Measurements from ENCODE around the gene TICRR. TPM values are rescaled to one million over a fixed set of nuclear protein-coding genes. Genes with fewer than 3 reads are reported as not detected.

Gene TICRR
- total and polyA plus RNA-seq, 2 of the 13 experiments (the other 11 are each of a cell fraction or from before 2014, with no cell fraction given): 4.1 to 14.3 TPM

DNA sequence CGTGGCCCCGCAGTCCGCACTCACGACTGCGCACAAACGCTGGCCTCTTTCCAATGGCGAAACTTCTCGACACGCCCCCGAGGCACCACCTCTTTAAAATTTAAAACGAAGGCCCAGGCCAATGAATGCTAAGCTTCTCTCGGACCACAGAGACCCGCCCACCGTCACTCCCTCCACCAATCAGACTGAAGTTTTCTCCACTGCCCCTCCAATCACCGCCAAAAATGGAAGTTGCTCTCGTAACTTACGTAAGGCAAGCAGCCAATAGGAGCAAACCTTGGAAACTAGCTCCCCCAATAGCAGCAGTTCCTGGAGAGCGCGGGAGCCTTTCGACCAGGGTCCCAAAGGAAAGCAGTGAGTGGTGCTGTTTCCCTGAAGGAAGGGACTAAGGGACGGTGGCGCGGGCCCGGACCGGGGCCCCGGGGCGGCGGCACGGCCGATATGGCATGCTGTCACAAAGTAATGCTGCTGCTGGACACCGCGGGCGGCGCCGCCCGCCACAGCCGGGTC, at the start of gene TICRR (continued):
- TF ChIP-seq DZIP1 (CRISPR knock-in tag; IDR thresholded peaks at IDR 0.05): 0 out of 2 replicates have a peak, but pooled peaks have one; percentile 13
- TF ChIP-seq ZSCAN30 (CRISPR knock-in tag; IDR thresholded peaks at IDR 0.05): no peak
- peak; percentile 85 for TF ChIP-seq ATF1 (CRISPR knock-in tag; IDR thresholded peaks at IDR 0.05)
- no peak for TF ChIP-seq ONECUT2 (CRISPR knock-in tag; IDR thresholded peaks at IDR 0.05)
- no peak for TF ChIP-seq ELK4 (CRISPR knock-in tag; IDR thresholded peaks at IDR 0.05; ENCODE audit: borderline replicate concordance)
- no peak for TF ChIP-seq KAT7 (CRISPR knock-in tag; IDR thresholded peaks at IDR 0.05; ENCODE audit: borderline replicate concordance)
- TF ChIP-seq U2AF2 (IDR thresholded peaks at IDR 0.05; ENCODE audit: low read depth, low read length): no peak
- TF ChIP-seq ZBTB2 (CRISPR knock-in tag; IDR thresholded peaks at IDR 0.05; ENCODE audit: low read depth): peak; percentile 81
- TF ChIP-seq SIN3B (IDR thresholded peaks at IDR 0.05; ENCODE audit: low read length): peak; percentile 87
- TF ChIP-seq ZNF224 (CRISPR knock-in tag; IDR thresholded peaks at IDR 0.05): no peak
- TF ChIP-seq, protein P1, sequence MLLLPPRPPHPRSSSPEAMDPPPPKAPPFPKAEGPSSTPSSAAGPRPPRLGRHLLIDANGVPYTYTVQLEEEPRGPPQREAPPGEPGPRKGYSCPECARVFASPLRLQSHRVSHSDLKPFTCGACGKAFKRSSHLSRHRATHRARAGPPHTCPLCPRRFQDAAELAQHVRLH (CRISPR knock-in tag; IDR thresholded peaks at IDR 0.05; ENCODE audit: borderline replicate concordance, low read depth): no peak
- TF ChIP-seq ZBTB1 (CRISPR knock-in tag; IDR thresholded peaks at IDR 0.05; ENCODE audit: borderline replicate concordance): no peak
- TF ChIP-seq ZFX (CRISPR knock-in tag; IDR thresholded peaks at IDR 0.05; ENCODE audit: low read depth): no peak; the same call in 1 of the 2 replicates
- no peak for TF ChIP-seq ZNF329 (CRISPR knock-in tag; IDR thresholded peaks at IDR 0.05; ENCODE audit: low read depth)
- no peak for TF ChIP-seq ZNF674 (CRISPR knock-in tag; IDR thresholded peaks at IDR 0.05; ENCODE audit: low read depth)
- no peak for TF ChIP-seq ETV5 (CRISPR knock-in tag; IDR thresholded peaks at IDR 0.05; ENCODE audit: borderline replicate concordance)
- peak; percentile 92; the same call in 1 of the 2 replicates for TF ChIP-seq CSRNP2 (CRISPR knock-in tag; conservative IDR thresholded peaks at IDR 0.05; ENCODE audit: low read depth)
- TF ChIP-seq, protein P2, sequence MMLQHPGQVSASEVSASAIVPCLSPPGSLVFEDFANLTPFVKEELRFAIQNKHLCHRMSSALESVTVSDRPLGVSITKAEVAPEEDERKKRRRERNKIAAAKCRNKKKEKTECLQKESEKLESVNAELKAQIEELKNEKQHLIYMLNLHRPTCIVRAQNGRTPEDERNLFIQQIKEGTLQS (CRISPR knock-in tag; IDR thresholded peaks at IDR 0.05): no peak
- TF ChIP-seq YY1 (IDR thresholded peaks at IDR 0.05; ENCODE audit: insufficient read depth, insufficient replicate concordance, low read depth, low read length): no peak
- TF ChIP-seq ZNF703 (CRISPR knock-in tag; IDR thresholded peaks at IDR 0.05; ENCODE audit: borderline replicate concordance): no peak
- TF ChIP-seq CBX1 (IDR thresholded peaks at IDR 0.05; ENCODE audit: low read depth): no peak
- TF ChIP-seq ZNF660 (CRISPR knock-in tag; IDR thresholded peaks at IDR 0.05; ENCODE audit: borderline replicate concordance, low read depth): no peak
- 0 out of 2 replicates have a peak, but pooled peaks have one; percentile 15 for TF ChIP-seq ZNF792 (CRISPR knock-in tag; IDR thresholded peaks at IDR 0.05)
- TF ChIP-seq HDAC6 (IDR thresholded peaks at IDR 0.05; ENCODE audit: low read depth, low read length): no peak
